Non-pigmented ciliary epithelial cell (primary cell): Measurements from ENCODE around the gene CYP3A4.
"Not testable (repeated sequence)": the region's sequence is repeated elsewhere in the genome, so short reads cannot be mapped to it uniquely, and the experiment has no call there.

Experiments
- DNase-seq: peaks from one replicate; pipeline ENCODE4 v3.0.0-alpha.2; 2010; ENCODE audit warnings: low read depth

Gene CYP3A4

GRCh38 chr7:99752356-99752755, 31.6 kb downstream of the CYP3A4 start:
- DNase-seq = no peak

- DNase-seq = not testable (repeated sequence)
Measured at GRCh38 chr7:99751322-99752052, 32.5 kb downstream of the CYP3A4 start.

- no peak for DNase-seq
Measured at GRCh38 chr7:99748846-99749579, 35.0 kb downstream of the CYP3A4 start.

GRCh38 chr7:99746915-99747314, 37.1 kb downstream of the CYP3A4 start:
- not testable (repeated sequence) for DNase-seq

GRCh38 chr7:99745395-99745794, 38.6 kb downstream of the CYP3A4 start:
- not testable (repeated sequence) for DNase-seq

- DNase-seq = no peak
Measured at GRCh38 chr7:99742737-99743394, 41.1 kb downstream of the CYP3A4 start.

- no peak for DNase-seq
Measured at GRCh38 chr7:99741441-99741795, 42.6 kb downstream of the CYP3A4 start.

GRCh38 chr7:99740573-99741440, 43.2 kb downstream of the CYP3A4 start:
- no peak for DNase-seq

GRCh38 chr7:99739699-99740572, 44.0 kb downstream of the CYP3A4 start:
- no peak for DNase-seq

GRCh38 chr7:99737726-99738125, 46.3 kb downstream of the CYP3A4 start:
- no peak for DNase-seq

GRCh38 chr7:99736667-99737066, 47.3 kb downstream of the CYP3A4 start:
- not testable (repeated sequence) for DNase-seq

GRCh38 chr7:99734987-99735386, 49.0 kb downstream of the CYP3A4 start, which contains the start of gene CYP3A7:
Gene CYP3A7 (minus strand): TSS chr7:99735196. CDS start chr7:99735093, 103 bp downstream.
- DNase-seq = no peak

- DNase-seq = no peak
Measured at GRCh38 chr7:99733448-99733847, 50.5 kb downstream of the CYP3A4 start.

- DNase-seq = no peak
Measured at GRCh38 chr7:99733003-99733402, 51.0 kb downstream of the CYP3A4 start.

GRCh38 chr7:99731638-99732374, 52.2 kb downstream of the CYP3A4 start:
- DNase-seq = no peak

GRCh38 chr7:99730992-99731391, 53.0 kb downstream of the CYP3A4 start:
- no peak for DNase-seq

GRCh38 chr7:99730238-99730810, 53.7 kb downstream of the CYP3A4 start:
- DNase-seq = no peak

- no peak for DNase-seq
Measured at GRCh38 chr7:99729486-99730237, 54.3 kb downstream of the CYP3A4 start.

- no peak for DNase-seq
Measured at GRCh38 chr7:99728615-99729014, 55.4 kb downstream of the CYP3A4 start.
